Fibroblast of peridontal ligament (primary cell): ENCODE results near the gene ECM1.

ENCODE experiments used
- DNase-seq: peaks from one replicate; pipeline ENCODE4 v3.0.0-alpha.2; 2010; ENCODE audit errors: extremely low read depth

The ECM1 gene

DNA sequence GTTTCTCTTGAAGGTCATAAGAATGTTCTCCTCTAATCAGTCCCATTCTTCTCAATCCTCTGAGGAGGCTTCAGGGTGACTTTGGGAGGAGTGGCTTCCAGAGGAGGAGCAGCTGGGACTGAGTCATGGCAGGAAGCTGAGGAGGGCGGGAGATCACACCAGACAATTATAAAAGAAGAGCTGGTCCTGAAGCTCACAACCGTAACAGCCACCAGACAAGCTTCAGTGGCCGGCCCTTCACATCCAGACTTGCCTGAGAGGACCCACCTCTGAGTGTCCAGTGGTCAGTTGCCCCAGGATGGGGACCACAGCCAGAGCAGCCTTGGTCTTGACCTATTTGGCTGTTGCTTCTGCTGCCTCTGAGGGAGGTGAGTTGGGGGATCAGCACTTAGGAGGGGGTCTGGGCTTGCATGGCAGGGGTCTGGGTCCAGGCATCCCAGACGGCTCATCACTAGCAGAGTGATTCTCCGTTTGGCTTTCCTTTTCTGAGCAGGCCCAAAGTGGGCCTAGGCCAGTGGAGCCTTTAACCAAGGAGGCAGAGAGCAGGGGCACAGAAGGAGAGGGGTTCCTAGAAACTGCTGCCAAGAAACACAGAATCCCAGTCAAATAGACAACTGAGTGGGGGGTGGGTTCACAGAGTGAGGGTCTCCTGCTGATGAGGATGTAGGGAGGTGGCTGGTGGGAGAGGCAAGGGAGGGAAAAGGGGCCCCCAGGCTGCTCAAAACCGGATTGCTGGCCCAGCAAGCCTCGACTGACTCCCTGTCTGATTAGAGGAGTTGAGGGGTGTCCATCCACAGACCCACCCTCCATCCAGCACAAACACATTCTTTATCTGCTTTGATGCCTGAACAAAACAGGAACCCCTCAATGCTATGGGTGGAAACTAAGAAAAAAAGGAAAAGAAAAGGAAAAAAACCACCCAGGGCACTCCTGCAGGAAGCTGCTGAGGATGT lies at the start of gene ECM1:
ECM1 (plus strand) TSS at position 198 of the 953 bp plus-strand sequence; CDS start at position 299, 101 bp downstream.
- peak; percentile 75 for DNase-seq

- DNase-seq = peak; percentile 71
Measured at GRCh38 chr1:150464422-150464826, 43.5 kb upstream of the ECM1 start.

GRCh38 chr1:150466964-150467363 lies 40.9 kb upstream of the ECM1 start:
- no peak for DNase-seq

DNA sequence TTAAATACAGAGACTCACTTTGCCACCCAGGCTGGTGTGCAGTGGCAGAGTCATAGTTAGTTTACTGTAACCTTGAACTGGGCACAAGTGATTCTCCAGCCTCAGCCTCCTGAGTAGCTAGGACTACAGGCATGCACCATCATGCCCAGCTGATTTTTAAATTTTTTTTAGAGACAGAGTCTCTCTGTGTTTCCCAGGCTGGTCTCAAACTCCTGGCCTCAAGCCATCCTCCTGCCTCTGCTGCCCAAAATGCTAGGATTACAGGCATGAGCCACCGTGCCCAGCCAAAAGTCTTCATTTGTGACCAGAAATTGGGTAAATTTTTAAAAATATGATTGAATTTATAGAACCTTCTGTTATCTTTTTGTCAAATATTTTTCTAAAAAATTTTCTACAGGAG lies 38.6 kb upstream of the ECM1 start:
- DNase-seq = no peak

DNA sequence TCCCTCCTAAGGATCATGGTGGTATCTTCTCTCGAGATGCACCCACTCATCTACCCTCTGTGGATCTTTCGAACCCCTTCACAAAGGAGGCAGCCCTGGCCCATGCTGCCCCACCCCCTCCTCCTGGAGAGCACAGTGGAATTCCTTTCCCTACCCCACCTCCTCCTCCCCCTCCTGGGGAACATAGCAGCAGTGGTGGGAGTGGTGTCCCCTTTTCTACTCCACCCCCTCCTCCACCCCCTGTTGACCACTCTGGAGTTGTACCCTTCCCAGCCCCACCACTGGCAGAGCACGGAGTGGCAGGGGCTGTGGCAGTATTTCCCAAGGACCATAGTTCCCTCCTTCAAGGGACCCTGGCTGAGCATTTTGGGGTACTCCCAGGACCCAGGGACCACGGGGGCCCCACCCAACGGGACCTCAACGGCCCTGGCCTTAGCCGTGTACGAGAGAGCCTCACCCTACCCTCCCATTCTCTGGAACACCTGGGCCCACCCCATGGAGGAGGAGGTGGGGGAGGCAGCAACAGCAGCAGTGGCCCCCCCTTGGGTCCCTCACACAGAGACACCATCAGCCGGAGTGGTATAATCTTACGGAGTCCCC lies 35.2 kb upstream of the ECM1 start:
- DNase-seq = no peak

- DNase-seq = no peak
Measured at GRCh38 chr1:150473659-150474058, 34.2 kb upstream of the ECM1 start.

- DNase-seq = no peak
Measured at GRCh38 chr1:150474869-150475268, 33.0 kb upstream of the ECM1 start.

DNA sequence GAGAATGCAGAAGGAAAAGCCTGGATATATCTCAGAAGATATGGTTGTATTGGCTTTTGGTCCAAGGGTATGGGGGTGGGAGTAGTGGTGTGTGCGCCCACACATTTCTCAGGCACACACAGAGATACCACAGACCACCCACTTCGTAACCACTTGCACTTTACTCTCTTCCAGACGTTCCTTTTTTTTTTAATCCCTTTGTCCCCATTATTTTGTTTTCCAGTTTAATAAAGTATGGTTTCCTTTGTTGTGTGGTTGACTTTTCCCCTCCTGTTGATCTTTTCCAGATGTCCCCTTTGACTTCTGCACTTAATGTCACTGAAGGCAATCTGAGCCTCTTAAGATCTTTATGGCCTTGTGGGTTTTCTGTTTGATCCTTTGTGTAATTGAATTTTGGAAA lies 31.2 kb upstream of the ECM1 start:
- DNase-seq = no peak

- DNase-seq = no peak
Measured at GRCh38 chr1:150477320-150477719, 30.6 kb upstream of the ECM1 start.

DNA sequence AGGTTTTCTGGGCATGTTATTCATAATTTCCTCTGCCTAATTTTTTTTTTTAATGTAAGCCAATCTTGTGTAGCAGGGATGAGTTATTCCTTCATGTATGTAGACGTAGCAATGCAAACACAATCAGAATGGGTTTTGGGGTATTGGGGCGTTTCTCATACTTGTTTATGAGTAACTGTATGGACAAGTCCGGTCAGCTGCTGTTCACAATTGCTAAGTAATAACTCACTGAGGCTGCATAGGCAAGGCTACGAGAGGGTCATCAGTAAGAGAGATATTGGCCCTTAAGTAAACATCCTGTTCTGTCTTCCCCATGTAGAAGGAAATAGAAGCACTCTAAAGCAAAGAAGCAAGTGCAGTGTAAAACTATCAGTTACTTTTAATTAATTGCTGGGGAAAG lies 30.2 kb upstream of the ECM1 start:
- peak; percentile 26 for DNase-seq

- DNase-seq = no peak
Measured at GRCh38 chr1:150479370-150479769, 28.5 kb upstream of the ECM1 start.

DNA sequence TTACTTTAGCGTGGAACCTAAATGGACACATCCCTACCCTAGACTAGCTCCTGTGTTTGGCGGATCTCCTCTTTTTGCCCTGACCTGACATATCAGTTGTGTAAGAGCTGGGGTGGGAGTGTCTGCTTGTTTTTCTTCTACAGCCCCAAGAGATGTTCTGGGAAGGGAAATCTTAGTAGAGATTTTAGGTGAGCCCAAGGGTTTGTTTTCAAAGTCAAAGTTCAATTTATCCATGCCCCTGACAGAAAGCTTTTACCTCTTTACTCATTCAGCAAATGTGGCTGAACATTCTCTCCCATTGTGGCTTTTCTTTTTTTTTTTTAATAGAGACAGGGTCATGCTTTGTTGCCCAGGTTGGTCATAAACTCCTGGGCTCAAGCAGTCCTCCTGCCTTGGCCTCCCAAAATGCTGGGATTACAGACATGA lies 28.0 kb upstream of the ECM1 start:
- no peak for DNase-seq

- peak; percentile 27 for DNase-seq
Measured at GRCh38 chr1:150484431-150484830, 23.5 kb upstream of the ECM1 start.

DNA sequence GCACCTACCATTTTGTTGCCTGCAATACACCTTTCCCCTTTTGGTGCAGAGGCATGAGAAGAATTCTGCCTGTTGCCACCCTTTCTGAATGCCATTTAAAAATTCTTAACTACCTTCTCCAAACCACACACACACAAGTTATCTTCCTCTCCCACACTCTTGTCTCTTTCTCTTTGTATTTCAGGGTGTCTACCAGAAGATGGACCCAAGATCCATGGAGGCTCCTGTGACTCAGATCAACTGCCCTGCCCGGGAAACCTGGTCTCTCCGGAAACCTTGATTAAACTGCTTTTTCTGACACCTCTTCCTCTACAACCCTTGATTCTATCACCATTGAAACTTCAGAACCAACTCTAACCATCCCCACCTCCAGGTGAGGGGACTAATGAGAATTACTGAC lies 23.0 kb upstream of the ECM1 start:
- DNase-seq = peak; percentile 33

DNA sequence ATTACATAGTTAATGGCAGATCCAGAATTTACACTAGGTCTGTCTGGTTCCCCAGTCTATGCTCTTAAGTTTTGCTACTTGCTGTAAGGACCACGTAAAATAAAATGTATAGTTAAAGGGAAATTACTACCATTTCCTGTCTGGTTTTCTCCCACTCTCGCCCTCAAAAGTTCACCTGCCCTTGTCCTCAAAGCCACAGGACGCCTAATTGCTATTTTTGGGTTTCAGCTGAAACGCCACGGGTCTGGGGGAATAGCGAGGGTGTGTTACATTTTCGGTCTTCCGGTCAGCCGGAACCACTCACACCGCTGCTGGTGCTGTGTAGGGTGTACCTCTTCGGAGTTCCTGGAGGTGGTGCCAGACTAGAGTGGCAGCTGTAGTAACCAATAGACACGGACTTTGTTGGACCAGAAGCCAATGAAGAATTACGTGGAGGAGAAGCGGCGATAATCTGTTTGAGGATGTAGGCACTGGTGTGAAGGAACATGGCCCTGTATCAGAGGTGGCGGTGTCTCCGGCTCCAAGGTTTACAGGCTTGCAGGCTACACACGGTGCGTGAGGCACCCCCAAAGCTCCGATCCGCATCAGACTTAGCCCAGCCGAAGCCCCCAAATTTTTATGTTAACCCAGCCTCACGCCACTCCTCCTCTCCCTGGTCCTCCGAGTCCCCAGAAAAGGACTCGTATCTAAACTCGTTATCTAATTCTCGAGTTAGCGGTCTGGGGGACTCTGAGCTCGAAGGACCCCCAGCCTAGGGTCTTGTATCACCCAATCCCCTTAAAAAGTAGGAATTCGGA lies 20.7 kb upstream of the ECM1 start, which contains the start of gene TARS2:
TARS2 (plus strand) TSS at position 454 of the 797 bp plus-strand sequence; CDS start at position 486, 32 bp downstream.
- DNase-seq = peak; percentile 99

- DNase-seq = no peak
Measured at GRCh38 chr1:150487763-150488115, 20.2 kb upstream of the ECM1 start.

- DNase-seq = no peak
Measured at GRCh38 chr1:150493175-150493574, 14.7 kb upstream of the ECM1 start.

- no peak for DNase-seq
Measured at GRCh38 chr1:150498342-150498741, 9.6 kb upstream of the ECM1 start.

- DNase-seq = no peak
Measured at GRCh38 chr1:150505431-150505830, 2.5 kb upstream of the ECM1 start.

GRCh38 chr1:150508982-150509381 lies 1.1 kb downstream of the ECM1 start:
- peak; percentile 18 for DNase-seq

DNA sequence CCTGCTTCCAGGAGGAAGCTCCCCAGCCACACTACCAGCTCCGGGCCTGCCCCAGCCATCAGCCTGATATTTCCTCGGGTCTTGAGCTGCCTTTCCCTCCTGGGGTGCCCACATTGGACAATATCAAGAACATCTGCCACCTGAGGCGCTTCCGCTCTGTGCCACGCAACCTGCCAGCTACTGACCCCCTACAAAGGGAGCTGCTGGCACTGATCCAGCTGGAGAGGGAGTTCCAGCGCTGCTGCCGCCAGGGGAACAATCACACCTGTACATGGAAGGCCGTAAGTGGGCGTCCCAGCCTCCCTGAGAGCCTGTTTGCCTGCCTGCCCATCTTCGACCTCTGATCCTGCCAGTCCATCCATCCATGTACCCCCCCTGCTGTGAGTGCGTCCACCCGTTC lies 3.6 kb downstream of the ECM1 start:
- no peak for DNase-seq

DNA sequence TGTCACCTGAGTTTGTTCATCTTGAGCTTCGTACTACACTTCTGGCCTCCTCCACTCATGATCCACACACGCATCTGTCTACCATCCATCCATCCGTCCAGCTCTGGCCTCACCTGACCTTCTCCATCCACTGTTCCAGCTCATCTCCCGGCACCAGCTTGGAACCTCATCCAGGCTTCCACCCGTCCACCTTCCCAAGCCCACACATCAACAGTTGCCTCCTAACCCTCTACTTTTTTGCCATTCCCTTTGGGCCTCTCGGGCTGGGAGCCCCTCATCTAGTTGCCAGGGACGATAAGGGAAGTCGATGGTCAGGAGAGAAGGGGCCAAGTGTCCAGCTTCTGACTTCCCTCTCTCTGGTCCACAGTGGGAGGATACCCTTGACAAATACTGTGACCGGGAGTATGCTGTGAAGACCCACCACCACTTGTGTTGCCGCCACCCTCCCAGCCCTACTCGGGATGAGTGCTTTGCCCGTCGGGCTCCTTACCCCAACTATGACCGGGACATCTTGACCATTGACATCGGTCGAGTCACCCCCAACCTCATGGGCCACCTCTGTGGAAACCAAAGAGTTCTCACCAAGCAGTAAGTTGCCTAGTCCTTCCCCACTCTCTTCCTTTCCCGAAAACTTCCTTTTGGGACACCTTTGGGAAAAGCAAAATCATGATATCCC lies 4.2 kb downstream of the ECM1 start:
- no peak for DNase-seq
